Endodermal cell (in vitro differentiated cells): Measurements from ENCODE around the gene ATXN1. TPM values are rescaled to one million over a fixed set of nuclear protein-coding genes. Genes with fewer than 3 reads are reported as not detected.

Experiments
- DNase-seq: peaks from one replicate; pipeline ENCODE4 v3.0.0-alpha.2; 2017
- H3K27ac ChIP-seq: 2 replicates; pipeline ENCODE4 v1.5.1; 2013; ENCODE audit warnings: mild to moderate bottlenecking, low read depth, low read length, moderate library complexity
- H3K27me3 ChIP-seq: 2 replicates; pipeline ENCODE4 v1.6.1; 2013; ENCODE audit warnings: mild to moderate bottlenecking, low read length, moderate library complexity; ENCODE audit not compliant: insufficient read depth, control insufficient read depth, poor library complexity, severe bottlenecking
- H3K36me3 ChIP-seq: 2 replicates; pipeline ENCODE4 v1.7.0; 2013; ENCODE audit warnings: mild to moderate bottlenecking, low read length, moderate library complexity; ENCODE audit not compliant: control insufficient read depth, insufficient read depth
- H3K4me1 ChIP-seq: one replicate; pipeline ENCODE4 v1.7.0; 2013; ENCODE audit warnings: low read length; ENCODE audit not compliant: control insufficient read depth, insufficient read depth
- H3K4me3 ChIP-seq: 2 replicates; pipeline ENCODE4 v1.5.1; 2013; ENCODE audit warnings: mild to moderate bottlenecking, low read length, moderate library complexity
- H3K9ac ChIP-seq: 2 replicates; pipeline ENCODE4 v1.6.1; 2013; ENCODE audit warnings: mild to moderate bottlenecking, low read length, moderate library complexity; ENCODE audit not compliant: poor library complexity, severe bottlenecking; ENCODE audit errors: extremely low read depth
- H3K9me3 ChIP-seq: 2 replicates; pipeline ENCODE4 v1.6.1; 2013; ENCODE audit warnings: mild to moderate bottlenecking, low read length, moderate library complexity; ENCODE audit not compliant: control insufficient read depth
- H3K27ac Mint-ChIP-seq: 2 replicates; pipeline ENCODE4 v1.8.0; 2020; ENCODE audit warnings: mixed read lengths
- H3K27me3 Mint-ChIP-seq: 2 replicates; pipeline ENCODE4 v1.8.0; 2021; ENCODE audit warnings: mild to moderate bottlenecking, mixed read lengths; ENCODE audit not compliant: insufficient read depth
- H3K36me3 Mint-ChIP-seq: 2 replicates; pipeline ENCODE4 v1.8.0; 2020; ENCODE audit warnings: low read depth, mixed read lengths
- H3K4me1 Mint-ChIP-seq: 2 replicates; pipeline ENCODE4 v1.8.0; 2020; ENCODE audit warnings: mixed read lengths
- H3K4me3 Mint-ChIP-seq: 2 replicates; pipeline ENCODE4 v1.8.0; 2020; ENCODE audit warnings: mild to moderate bottlenecking, moderate library complexity, mixed read lengths
- H3K9me3 Mint-ChIP-seq: 2 replicates; pipeline ENCODE4 v1.8.0; 2020; ENCODE audit warnings: mild to moderate bottlenecking, mixed read lengths
- CTCF ChIP-seq: fragments of 200-600 bp; sonication (generic); conservative IDR thresholded peaks from 2 replicates; pipeline ENCODE4 v1.5.0; 2021; ENCODE audit warnings: antibody characterized with exemption, mild to moderate bottlenecking
- WGBS, 2 experiments: methylation state at CpG; one replicate each; pipeline versions ENCODE4 v1.1.5 to v1.1.7; 2013; ENCODE audit warnings: missing lambda C conversion rate in 2 of 2, mixed read lengths in 1 of 2; ENCODE audit not compliant: insufficient coverage in 1 of 2, insufficient read length in 1 of 2; 5-methylcytosine and 5-hydroxymethylcytosine counted together
- total RNA-seq, 2 donors: library from RNA; stranded (reverse); fragmentation: NEBNext Ultra II Directional in 1 of 2; extraction: Animal tissue kit (Norgen Biotek cat#: 25700) in 1 of 2; gene quantifications; 2 replicates in 1 of 2; 3 replicates in 1 of 2; pipeline ENCODE4 v1.2.1, GENCODE V29; 2021

The ATXN1 gene
- total RNA-seq, 2 donors from 2014 or later = 10.4 to 15.9 TPM

- no peak overlapping the region for H3K27ac Mint-ChIP-seq
- H3K36me3 Mint-ChIP-seq = peaks cover 4% of the 10 kb centered on the region
- no peak for TF ChIP-seq CTCF
- Histone ChIP-seq H3K9ac (no peak overlapping the region), H3K27me3 (peaks cover 7% of the 10 kb centered on the region), H3K27ac (no peak overlapping the region), H3K4me1 (peaks cover 6% of the 10 kb centered on the region), H3K36me3 (no peaks in the 10 kb centered on the region), H3K4me3 (no peak overlapping the region), H3K9me3 (no peaks in the 10 kb centered on the region)
- H3K27me3 Mint-ChIP-seq = peaks cover 3% of the 10 kb centered on the region
- H3K9me3 Mint-ChIP-seq = no peaks in the 10 kb centered on the region
- WGBS, 2 experiments = 92 to 96% methylated on average over 3 of the region's 3 CpGs
- no peak for DNase-seq
- H3K4me3 Mint-ChIP-seq = no peak overlapping the region
- H3K4me1 Mint-ChIP-seq = peaks cover 25% of the 10 kb centered on the region
Measured at GRCh38 chr6:16754274-16754673, 7.0 kb downstream of the ATXN1 start.

DNA sequence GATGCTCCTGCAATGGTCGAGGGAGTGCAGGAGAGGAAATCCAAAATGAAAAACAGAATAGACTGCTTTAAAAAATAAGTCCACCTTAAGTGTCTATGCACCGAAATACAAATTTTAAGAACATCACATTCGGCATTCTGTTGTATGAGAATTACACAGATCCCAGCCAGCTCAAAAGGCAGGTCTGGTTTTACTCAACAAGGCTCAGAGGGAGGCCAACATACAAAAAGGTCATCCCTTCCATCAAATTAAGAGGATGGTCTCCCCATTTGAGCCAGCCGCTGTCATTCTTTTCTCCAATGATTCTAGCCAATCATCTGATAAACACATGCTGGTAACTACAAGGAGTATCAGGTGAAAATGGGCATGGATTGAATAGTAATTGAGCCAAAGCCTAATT lies 7.9 kb downstream of the ATXN1 start:
- DNase-seq = no peak
- H3K27me3 ChIP-seq = no peaks in the 10 kb centered on the region
- H3K4me3 Mint-ChIP-seq = no peak overlapping the region
- H3K27me3 Mint-ChIP-seq = no peaks in the 10 kb centered on the region
- no peak overlapping the region for H3K27ac Mint-ChIP-seq
- H3K4me1 ChIP-seq = peaks cover 2% of the 10 kb centered on the region
- no peak overlapping the region for H3K4me3 ChIP-seq
- H3K9ac ChIP-seq = no peak overlapping the region
- no peaks in the 10 kb centered on the region for H3K9me3 ChIP-seq
- TF ChIP-seq CTCF = no peak
- peaks cover 4% of the 10 kb centered on the region for H3K36me3 Mint-ChIP-seq
- H3K36me3 ChIP-seq = no peaks in the 10 kb centered on the region
- WGBS, 2 experiments = 94 to 95% methylated on average over 3 to 4 of the region's 4 CpGs
- peaks cover 16% of the 10 kb centered on the region for H3K4me1 Mint-ChIP-seq
- H3K27ac ChIP-seq = no peak overlapping the region
- no peaks in the 10 kb centered on the region for H3K9me3 Mint-ChIP-seq

DNA sequence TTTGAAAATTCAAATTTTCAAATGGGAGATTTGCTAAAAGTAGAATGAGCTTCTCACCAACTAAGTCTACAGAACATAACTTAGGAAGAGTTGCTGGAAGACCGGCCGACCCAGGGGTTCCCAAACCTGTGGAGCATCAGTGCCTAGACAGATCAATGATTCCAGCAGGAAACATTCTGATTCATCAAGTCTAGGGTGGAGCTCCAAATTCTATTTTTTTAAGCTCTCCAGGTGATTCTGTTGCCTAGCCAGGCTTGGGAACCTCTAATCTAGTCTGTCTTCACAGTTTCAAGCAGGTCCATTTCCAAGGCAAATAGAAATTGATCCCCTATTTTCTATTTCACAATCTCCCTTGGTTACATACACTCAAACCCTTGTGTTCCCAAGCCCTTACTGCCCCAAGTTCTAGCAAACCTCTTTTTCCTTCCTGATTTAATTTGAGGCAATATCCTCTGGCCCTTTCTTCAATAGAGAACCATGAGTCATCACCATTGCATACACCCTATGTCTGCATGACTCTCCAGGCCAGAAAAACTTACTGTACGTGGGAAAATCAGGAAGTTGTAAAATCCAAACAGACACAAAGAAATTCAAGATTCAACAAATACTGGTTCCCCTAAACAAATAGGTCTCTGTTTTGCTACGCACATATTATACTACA lies 8.9 kb downstream of the ATXN1 start:
- Mint-ChIP-seq H3K36me3 (peaks cover 4% of the 10 kb centered on the region), H3K27ac (no peak overlapping the region), H3K9me3 (no peaks in the 10 kb centered on the region), H3K27me3 (no peaks in the 10 kb centered on the region), H3K4me1 (peaks cover 9% of the 10 kb centered on the region), H3K4me3 (no peak overlapping the region)
- H3K4me1 ChIP-seq = no peaks in the 10 kb centered on the region
- H3K9ac ChIP-seq = no peak overlapping the region
- no peak for TF ChIP-seq CTCF
- WGBS, 2 experiments = 95 to 100% methylated on average over 3 to 4 of the region's 4 CpGs
- no peak overlapping the region for H3K27ac ChIP-seq
- H3K4me3 ChIP-seq = no peak overlapping the region
- H3K27me3 ChIP-seq = no peaks in the 10 kb centered on the region
- H3K9me3 ChIP-seq = no peaks in the 10 kb centered on the region
- DNase-seq = no peak
- no peaks in the 10 kb centered on the region for H3K36me3 ChIP-seq
